RWPE1 (cell line): ENCODE results near the gene IGF2BP3.
"Not testable (repeated sequence)": the region's sequence is repeated elsewhere in the genome, so short reads cannot be mapped to it uniquely, and the experiment has no call there.

ENCODE experiments used
- CTCF ChIA-PET: fragments of 350-600 bp; sonication (Branson Sonifier 250); formaldehyde crosslinking; extraction: SDS; loops from one replicate; lab custom pipeline; 2021; lab: Yijun Ruan, JAX
- POLR2A ChIA-PET: fragments of 400-600 bp; formaldehyde crosslinking; extraction: SDS; loops from one replicate; lab custom pipeline; 2020; ENCODE audit warnings: antibody characterized with exemption; ENCODE audit not compliant: low non-redundant PET; lab: Yijun Ruan, JAX
- DNase-seq: peaks from one replicate; pipeline ENCODE4 v3.0.0; 2012; ENCODE audit warnings: low spot score
- H3K27ac ChIP-seq: fragments of 450-650 bp; 2 replicates; pipeline ENCODE4 v1.5.1; 2017
- CTCF ChIP-seq: fragments of 450-650 bp; conservative IDR thresholded peaks from 2 replicates; pipeline ENCODE4 v1.5.1; 2017; ENCODE audit warnings: low read depth, mild to moderate bottlenecking

Gene IGF2BP3

GRCh38 chr7:23470330-23471105 is at the start of gene IGF2BP3:
IGF2BP3 (minus strand) TSS chr7:23470491; CDS start chr7:23470110, 381 bp downstream.
- H3K27ac ChIP-seq: peak within 1 kb of the TSS; percentile 98
- no peak for TF ChIP-seq CTCF
- ChIA-PET POLR2A (interaction anchor here (0.7 kb wide), 1 partner anchor 1395 kb away, joined by 3 read pairs; no protein-coding TSS in a partner anchor), CTCF (no interaction called here)
- peak; percentile 81 for DNase-seq

GRCh38 chr7:23514755-23515154 is 44.5 kb upstream of the IGF2BP3 start:
- TF ChIP-seq CTCF: no peak
- CTCF ChIA-PET: no interaction called here
- POLR2A ChIA-PET: no interaction called here
- no peak for DNase-seq
- peak overlapping the region; percentile 59 for H3K27ac ChIP-seq

- CTCF ChIA-PET: interaction anchor here (0.7 kb wide), 1 partner anchor 256 kb away, joined by 3 read pairs; no protein-coding TSS in a partner anchor
- peak overlapping the region; percentile 59 for H3K27ac ChIP-seq
- not testable (repeated sequence) for DNase-seq
- POLR2A ChIA-PET: interaction anchor here (0.7 kb wide), 1 partner anchor 236 kb away, joined by 4 read pairs; no protein-coding TSS in a partner anchor
These were observed 43.5 kb upstream of the IGF2BP3 start for GRCh38 chr7:23513746-23514145.

GRCh38 chr7:23494009-23494408 is 23.7 kb upstream of the IGF2BP3 start:
- no peak for TF ChIP-seq CTCF
- DNase-seq: no peak
- CTCF ChIA-PET: no interaction called here
- POLR2A ChIA-PET: no interaction called here
- H3K27ac ChIP-seq: peak overlapping the region; percentile 28

GRCh38 chr7:23491502-23491901 is 21.2 kb upstream of the IGF2BP3 start:
- no peak for TF ChIP-seq CTCF
- H3K27ac ChIP-seq: peak overlapping the region; percentile 33
- ChIA-PET POLR2A (no interaction called here), CTCF (no interaction called here)
- no peak for DNase-seq

- H3K27ac ChIP-seq: peak overlapping the region; percentile 87
- DNase-seq: no peak
- CTCF ChIA-PET: interaction anchor here (0.8 kb wide), 1 partner anchor 39 kb away, joined by 4 read pairs; no protein-coding TSS in a partner anchor
- no peak for TF ChIP-seq CTCF
- POLR2A ChIA-PET: interaction anchor here (0.6 kb wide), 1 partner anchor 11 kb away, joined by 4 read pairs; no protein-coding TSS in a partner anchor
These were observed 20.3 kb upstream of the IGF2BP3 start for GRCh38 chr7:23490357-23491135.

GRCh38 chr7:23488714-23489113 is 18.4 kb upstream of the IGF2BP3 start:
- CTCF ChIA-PET: interaction anchor here (0.6 kb wide), 1 partner anchor 117 kb away, joined by 3 read pairs; no protein-coding TSS in a partner anchor
- H3K27ac ChIP-seq, DNase-seq, POLR2A ChIA-PET: not testable (repeated sequence)
